ENCODE results near the gene ULK1.

ULK1 gene

GRCh38 chr12:131962069-131962468 lies 67.6 kb downstream of the ULK1 start:
- H3K4me3 ChIP-seq (ENCODE audit: low read depth, low read length), result no peak overlapping the region
- TF ChIP-seq, protein P1, sequence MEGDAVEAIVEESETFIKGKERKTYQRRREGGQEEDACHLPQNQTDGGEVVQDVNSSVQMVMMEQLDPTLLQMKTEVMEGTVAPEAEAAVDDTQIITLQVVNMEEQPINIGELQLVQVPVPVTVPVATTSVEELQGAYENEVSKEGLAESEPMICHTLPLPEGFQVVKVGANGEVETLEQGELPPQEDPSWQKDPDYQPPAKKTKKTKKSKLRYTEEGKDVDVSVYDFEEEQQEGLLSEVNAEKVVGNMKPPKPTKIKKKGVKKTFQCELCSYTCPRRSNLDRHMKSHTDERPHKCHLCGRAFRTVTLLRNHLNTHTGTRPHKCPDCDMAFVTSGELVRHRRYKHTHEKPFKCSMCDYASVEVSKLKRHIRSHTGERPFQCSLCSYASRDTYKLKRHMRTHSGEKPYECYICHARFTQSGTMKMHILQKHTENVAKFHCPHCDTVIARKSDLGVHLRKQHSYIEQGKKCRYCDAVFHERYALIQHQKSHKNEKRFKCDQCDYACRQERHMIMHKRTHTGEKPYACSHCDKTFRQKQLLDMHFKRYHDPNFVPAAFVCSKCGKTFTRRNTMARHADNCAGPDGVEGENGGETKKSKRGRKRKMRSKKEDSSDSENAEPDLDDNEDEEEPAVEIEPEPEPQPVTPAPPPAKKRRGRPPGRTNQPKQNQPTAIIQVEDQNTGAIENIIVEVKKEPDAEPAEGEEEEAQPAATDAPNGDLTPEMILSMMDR (IDR thresholded peaks at IDR 0.05; ENCODE audit: control insufficient read depth, extremely low read depth, insufficient read depth), result no peak
- no peak for DNase-seq (ENCODE audit: low read depth)

DNA sequence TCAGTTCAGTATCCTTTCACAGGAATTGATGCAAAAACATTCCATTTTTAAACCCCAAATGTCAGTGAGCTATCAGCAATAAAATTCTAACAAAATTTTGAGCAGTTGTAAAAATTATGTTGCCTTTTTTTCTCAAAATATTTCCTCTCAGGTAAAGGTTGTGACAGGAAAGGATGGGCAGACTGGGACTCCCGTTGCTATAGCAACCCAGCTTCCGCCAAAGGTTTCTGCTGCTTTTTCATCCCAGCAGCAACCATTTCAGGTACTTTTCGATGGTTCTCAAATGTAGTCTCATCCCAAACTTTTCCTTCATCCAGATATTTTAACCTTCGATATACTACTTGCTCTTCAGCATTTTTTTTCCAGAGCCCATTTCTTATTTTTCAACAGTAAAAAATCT lies 69.0 kb downstream of the ULK1 start:
- DNase-seq (ENCODE audit: low read depth), result no peak
- TF ChIP-seq, protein P1 (IDR thresholded peaks at IDR 0.05; ENCODE audit: control insufficient read depth, extremely low read depth, insufficient read depth), result no peak
- H3K4me3 ChIP-seq (ENCODE audit: low read depth, low read length), result no peak overlapping the region

- TF ChIP-seq, protein P1 (IDR thresholded peaks at IDR 0.05; ENCODE audit: control insufficient read depth, extremely low read depth, insufficient read depth), result no peak
- DNase-seq (ENCODE audit: low read depth), result no peak
- no peak overlapping the region for H3K4me3 ChIP-seq (ENCODE audit: low read depth, low read length)
Observed at GRCh38 chr12:131965073-131965472, 70.7 kb downstream of the ULK1 start.

- TF ChIP-seq, protein P1 (IDR thresholded peaks at IDR 0.05; ENCODE audit: control insufficient read depth, extremely low read depth, insufficient read depth), result no peak
- no peak for DNase-seq (ENCODE audit: low read depth)
- H3K4me3 ChIP-seq (ENCODE audit: low read depth, low read length), result no peak overlapping the region
Observed at GRCh38 chr12:131971226-131971625, 76.8 kb downstream of the ULK1 start.

Measured in LNCaP clone FGC (cell line).